Measurements from ENCODE around the gene PLAC1.

PLAC1 gene

DNA sequence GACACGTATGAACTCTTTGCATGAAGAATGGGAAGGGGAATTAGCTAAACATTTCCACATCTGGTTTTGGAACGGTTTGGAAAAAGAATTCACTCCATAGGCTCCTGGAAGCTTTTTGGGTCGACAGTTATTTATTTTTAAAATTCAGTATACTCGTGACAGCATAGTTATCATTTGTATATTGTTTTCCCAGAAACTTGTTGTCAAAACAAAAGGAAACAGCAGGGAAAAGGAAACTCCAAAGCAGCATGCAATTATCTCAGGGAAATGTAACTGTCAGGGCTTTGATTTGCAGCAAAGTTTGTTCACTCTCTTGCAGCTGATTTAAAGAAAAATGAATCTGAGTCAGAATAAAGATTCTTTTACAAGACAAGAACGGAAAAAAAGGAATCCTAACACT lies 86.5 kb downstream of the PLAC1 start:
- no peak for DNase-seq

DNA sequence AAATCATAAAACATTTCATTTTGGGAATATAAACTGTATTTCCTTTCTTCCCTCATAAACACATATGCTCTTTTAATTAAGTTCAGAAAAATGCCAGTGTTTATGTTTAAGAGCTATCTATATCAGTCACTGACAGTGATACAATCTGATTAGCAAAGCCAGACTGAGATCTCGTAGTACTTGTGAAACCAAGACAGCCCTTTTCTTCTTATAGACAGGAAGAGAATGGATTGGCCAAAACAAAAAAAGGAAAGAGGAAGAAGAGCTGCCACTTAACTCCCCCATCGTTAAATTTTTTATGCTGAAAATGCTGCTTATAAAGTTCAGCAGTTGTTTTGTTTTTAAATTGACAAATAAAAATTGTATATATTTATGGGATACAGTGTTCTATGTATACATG lies 87.4 kb downstream of the PLAC1 start:
- DNase-seq = no peak

GRCh38 chrX:134570509-134570846 lies 87.8 kb downstream of the PLAC1 start:
- no peak for DNase-seq

- no peak for DNase-seq
Measured at GRCh38 chrX:134569306-134569705, 89.0 kb downstream of the PLAC1 start.

- no peak for DNase-seq
Measured at GRCh38 chrX:134568285-134569016, 89.8 kb downstream of the PLAC1 start.

- DNase-seq = no peak
Measured at GRCh38 chrX:134566506-134566905, 91.8 kb downstream of the PLAC1 start.

- no peak for DNase-seq
Measured at GRCh38 chrX:134562002-134562401, 96.3 kb downstream of the PLAC1 start.

- DNase-seq = no peak
Measured at GRCh38 chrX:134558133-134558532, 100.1 kb downstream of the PLAC1 start.

- no peak for DNase-seq
Measured at GRCh38 chrX:134554291-134554690, 104.0 kb downstream of the PLAC1 start.

DNA sequence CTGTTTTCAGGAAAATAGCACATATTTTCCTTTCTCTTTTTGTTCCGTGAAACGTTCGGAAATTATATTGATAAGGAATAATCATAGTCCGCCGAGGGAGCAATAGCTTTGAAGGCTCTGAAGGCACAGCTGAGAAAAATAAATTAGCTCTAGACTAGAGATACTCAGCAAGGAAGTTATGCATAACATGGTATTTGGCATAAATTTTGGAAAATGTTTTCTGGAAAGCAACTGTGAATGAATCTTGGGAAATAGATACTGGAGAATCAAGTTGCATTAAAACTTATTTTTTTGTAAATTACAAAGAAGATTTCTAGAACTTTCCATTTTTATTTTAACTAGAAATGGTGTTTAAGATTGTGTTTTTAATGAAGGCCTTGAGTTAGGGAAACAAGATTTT lies 105.9 kb downstream of the PLAC1 start:
- no peak for DNase-seq

DNA sequence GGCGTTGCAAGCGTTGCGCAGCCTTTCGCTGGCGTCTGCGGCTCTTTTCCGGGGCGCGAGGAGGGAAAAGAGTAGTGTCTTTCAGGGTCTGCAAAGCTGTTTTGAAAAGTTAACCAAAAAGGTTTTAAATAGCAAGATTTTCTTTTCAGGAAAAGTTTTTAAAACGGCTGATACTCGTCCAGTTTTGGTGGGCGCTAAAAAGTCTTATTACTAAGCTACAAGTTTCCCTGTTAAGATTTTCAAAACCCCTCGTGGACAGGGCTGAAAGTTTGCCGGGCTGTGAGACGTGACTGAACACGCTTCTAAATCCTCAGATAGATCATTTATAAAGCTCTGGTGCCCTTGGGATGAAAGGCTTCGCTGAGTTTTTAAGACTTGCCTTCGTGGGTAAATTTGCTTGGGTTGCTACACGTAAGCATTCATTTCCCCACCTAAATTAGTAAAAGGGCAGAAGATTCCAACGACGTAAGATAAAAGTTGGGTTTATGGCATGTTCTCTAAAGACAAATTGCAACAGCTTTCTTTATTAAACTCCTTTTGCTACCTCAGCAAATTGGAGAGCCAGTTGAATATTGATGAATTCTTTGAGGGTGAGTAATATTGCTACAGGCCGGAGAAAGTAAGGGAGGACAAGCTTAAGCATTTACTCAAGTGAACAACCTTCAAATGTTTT lies 106.8 kb downstream of the PLAC1 start:
- DNase-seq = no peak

DNA sequence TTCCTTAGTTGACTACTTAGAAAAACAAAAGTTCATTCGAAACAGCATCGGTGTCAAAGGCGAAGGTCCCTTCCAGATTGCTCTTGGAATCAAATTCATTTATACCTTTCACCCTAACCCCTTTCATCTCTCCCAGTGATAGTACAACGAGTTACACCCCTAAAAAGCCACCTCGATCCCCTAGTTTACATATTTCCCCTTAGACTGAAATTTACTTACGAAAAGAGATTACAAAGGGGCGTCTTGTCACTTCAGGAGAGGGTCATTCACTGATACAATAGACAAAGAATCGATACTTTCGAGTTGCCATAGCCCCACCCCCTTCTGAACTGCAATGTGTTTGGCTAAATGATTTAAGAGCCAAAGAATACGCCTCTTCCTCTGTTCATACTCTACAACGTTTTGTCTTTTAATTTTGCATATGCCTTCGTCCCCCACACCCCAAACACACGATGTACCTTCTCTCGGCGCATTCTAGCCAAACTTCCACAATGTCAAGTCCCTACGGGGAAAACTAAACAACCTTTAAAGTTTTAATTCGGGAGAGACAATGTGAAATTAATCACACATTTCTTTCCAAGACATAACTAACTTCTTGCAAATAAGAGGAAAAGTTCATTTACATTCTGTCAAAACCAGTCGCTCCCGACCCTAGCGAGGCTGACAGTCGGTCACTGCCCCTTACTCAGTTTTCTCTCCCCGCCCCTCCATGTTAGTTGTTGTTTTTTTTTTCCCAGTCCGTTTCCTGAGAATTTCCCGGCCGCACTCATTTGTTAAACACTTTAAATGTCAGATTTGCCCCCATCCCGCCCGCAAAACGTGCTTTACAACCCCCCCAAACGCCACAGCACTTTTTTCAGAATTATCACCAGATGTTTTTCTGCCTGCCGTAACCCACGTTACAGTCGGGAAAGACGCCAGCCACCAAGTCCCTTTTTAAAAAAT lies 109.7 kb downstream of the PLAC1 start:
- DNase-seq = no peak

DNA sequence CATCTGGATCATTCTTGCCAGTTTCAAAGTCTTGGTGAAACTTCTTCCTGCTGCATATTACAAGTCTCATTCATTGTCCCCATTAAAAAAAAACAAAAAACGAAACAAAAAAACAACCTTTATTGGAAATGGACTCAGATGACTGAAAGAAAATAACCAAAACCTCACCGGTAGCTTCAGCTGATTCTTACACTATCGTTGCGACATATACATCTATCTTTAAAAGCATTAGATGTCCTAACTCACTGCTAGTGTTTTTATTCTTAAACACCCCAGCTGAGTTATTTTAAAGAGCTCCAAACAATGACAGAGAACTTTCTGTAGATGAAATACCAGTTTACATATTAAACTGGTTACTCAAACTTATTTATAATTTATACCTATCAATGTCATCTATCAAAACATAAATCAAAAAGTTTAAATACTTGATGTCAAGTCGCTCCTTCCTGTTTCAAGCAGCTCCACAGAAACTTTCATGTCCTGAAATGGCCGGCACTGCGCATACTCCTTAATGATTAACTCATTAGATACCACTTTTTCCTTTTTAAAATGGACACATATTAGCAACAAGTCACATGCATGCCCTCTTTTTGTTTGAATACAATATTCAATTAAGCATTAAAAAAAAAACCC lies 111.1 kb downstream of the PLAC1 start:
- no peak for DNase-seq

- DNase-seq = no peak
Measured at GRCh38 chrX:134546187-134546586, 112.1 kb downstream of the PLAC1 start.

- no peak for DNase-seq
Measured at GRCh38 chrX:134545510-134545909, 112.8 kb downstream of the PLAC1 start.

- no peak for DNase-seq
Measured at GRCh38 chrX:134544513-134545151, 113.6 kb downstream of the PLAC1 start.

DNA sequence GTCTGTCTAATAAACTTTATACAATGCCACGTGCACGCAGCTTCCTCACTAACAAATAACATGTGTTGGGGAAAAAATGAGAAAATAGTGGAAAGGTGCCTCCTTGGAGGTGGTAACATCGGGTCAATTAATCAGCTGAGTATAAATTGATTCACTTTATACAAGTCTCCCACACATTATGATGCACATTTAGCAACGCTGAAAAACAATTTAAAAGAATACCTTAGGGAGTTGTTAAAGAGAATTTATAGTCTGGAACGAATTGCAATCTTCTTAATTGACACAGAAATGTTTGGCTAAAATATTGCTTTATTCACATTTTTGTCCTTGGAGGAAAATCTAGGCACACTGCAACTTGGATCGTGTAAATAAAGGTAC lies 114.1 kb downstream of the PLAC1 start:
- no peak for DNase-seq

- DNase-seq = no peak
Measured at GRCh38 chrX:134543288-134543687, 115.0 kb downstream of the PLAC1 start.

- no peak for DNase-seq
Measured at GRCh38 chrX:134542485-134542884, 115.8 kb downstream of the PLAC1 start.

GRCh38 chrX:134541906-134542305 lies 116.4 kb downstream of the PLAC1 start:
- no peak for DNase-seq

- no peak for DNase-seq
Measured at GRCh38 chrX:134538316-134538715, 120.0 kb downstream of the PLAC1 start.

- DNase-seq = no peak
Measured at GRCh38 chrX:134537179-134537955, 120.9 kb downstream of the PLAC1 start.
